Measurements from ENCODE around the gene PCDHGB2.
"Not testable (repeated sequence)": the region's sequence is repeated elsewhere in the genome, so short reads cannot be mapped to it uniquely, and the experiment has no call there.

PCDHGB2 gene

DNA sequence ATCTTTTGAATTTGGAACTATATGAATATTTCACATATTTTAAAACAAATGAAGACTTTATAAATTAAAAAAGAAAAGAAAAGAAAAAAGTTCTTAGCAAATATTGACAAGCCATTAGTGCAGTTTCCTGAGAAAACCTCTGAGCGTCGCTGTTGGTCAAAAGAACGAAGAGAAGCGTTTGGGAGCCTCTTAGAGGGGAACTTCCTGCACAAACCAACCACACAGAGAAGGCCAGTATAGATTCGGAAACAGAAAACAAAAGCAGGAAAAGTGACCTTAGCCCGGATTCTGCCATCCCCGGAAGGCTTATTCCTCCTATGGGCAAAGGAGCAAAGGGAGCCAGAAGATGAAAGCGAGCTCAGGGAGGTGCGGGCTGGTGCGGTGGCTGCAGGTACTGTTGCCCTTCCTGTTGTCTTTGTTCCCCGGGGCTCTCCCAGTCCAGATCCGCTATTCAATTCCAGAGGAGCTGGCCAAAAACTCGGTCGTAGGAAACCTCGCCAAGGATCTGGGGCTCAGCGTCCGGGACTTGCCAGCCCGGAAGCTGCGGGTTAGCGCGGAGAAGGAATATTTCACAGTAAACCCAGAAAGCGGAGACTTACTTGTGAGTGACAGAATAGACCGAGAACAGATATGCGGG is at the start of gene PCDHGB2:
TSS of gene PCDHGB2 (plus strand) at position 205 of the 637 bp plus-strand sequence. CDS start at position 347, 142 bp downstream.
- Mint-ChIP-seq H3K27me3 (peaks cover 93% of the 10 kb centered on the region), H3K27ac (no peak within 1 kb of the TSS), H3K36me3 (ENCODE audit: low read depth) (peaks cover 27% of the 10 kb centered on the region), H3K9me3 (peaks cover 59% of the 10 kb centered on the region), H3K4me3 (peak within 1 kb of the TSS; percentile 50), H3K4me1 (ENCODE audit: low read depth) (peaks cover 2% of the 10 kb centered on the region)
- no peak for DNase-seq

DNA sequence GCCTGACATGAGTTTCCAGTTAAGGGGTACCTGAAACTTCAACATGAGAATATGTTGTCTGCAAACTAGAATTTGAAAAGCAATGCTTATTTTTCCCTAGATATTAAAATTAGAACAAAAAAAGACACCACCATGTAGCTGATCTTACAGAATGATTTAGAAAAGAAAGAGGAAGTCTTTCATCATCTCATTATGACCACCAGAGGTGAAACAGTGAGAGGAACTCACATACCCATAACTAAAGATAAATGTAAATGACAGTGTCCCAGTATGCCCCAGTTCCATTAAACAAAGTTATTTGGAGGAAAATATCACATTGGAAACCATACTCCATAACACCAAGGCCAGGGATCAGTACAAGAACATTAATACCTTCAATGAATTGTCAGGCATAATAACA is 46.1 kb upstream of the PCDHGB2 start:
- Mint-ChIP-seq H3K9me3 (peaks cover 63% of the 10 kb centered on the region), H3K4me3 (no peak overlapping the region), H3K4me1 (ENCODE audit: low read depth) (peaks cover 9% of the 10 kb centered on the region), H3K27me3 (no peaks in the 10 kb centered on the region), H3K27ac (no peak overlapping the region), H3K36me3 (ENCODE audit: low read depth) (peaks cover 85% of the 10 kb centered on the region)
- no peak for DNase-seq

DNA sequence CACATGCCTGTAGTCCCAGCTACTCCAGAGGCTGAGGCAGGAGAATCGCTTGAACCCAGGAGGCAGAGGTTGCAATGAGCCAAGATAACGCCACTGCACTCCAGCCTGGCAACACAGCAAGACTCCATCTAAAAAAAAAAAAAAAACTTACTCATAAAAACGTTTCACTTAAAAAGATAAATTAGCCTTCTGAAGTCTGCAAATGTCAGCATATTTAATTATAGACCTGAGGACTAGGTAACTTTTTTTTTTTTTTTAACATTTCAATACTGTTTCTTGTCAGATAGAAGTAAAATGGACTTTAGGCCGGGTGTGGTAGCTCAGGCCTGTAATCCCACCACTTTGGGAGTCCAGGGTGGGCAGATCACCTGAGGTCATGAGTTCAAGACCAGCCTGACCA is 42.8 kb upstream of the PCDHGB2 start:
- peaks cover 68% of the 10 kb centered on the region for H3K9me3 Mint-ChIP-seq

DNA sequence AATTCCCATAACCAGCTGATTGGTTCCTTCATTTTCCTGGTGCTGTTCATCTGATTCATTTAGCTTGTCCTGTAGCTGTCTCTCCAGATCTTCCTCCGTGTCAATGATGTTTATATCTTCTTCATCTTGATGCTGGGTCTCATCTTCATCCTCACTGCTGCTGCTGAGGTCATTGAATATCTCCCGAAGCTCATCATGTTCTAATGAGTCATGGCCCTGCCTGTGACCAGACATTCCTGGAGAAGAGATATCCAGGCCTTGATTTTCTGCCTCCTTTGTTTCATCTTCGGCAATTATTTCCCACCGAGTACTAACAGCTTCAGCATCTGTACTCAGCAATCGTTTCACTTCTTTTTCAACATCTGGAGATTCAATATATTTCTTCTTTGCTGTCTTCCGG is 40.6 kb upstream of the PCDHGB2 start:
- no peak for DNase-seq
- H3K4me1 Mint-ChIP-seq (ENCODE audit: low read depth): peaks cover 33% of the 10 kb centered on the region

More for the DNA sequence above, 42.8 kb upstream of the PCDHGB2 start:
- not testable (repeated sequence) for DNase-seq, H3K27ac Mint-ChIP-seq, H3K27me3 Mint-ChIP-seq, H3K4me3 Mint-ChIP-seq
- Mint-ChIP-seq H3K4me1 (ENCODE audit: low read depth) (peaks cover 33% of the 10 kb centered on the region), H3K36me3 (ENCODE audit: low read depth) (peaks cover 99% of the 10 kb centered on the region)

DNA sequence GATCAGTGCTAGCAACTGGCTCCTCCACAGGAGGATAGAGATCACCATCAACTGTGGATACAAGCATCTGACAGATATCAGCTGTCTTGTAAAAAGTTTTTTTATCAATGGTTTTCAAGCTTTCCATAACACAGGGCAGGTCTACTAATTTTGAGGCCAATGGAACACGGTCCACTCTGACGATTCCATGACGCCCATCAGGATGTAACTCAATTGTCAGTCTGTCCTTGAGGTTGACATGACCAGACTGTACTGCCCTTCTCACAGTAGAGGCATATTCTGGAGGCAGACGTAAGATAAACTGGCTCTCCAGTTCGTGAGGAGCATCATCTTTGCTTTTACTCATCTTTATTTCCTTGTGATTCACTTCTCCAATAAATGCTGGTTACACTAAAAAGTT is 40.1 kb upstream of the PCDHGB2 start:
- H3K27me3 Mint-ChIP-seq: no peaks in the 10 kb centered on the region
- peaks cover 78% of the 10 kb centered on the region for H3K36me3 Mint-ChIP-seq (ENCODE audit: low read depth)
- H3K4me1 Mint-ChIP-seq (ENCODE audit: low read depth): peaks cover 33% of the 10 kb centered on the region
- no peak for DNase-seq
- peak overlapping the region; percentile 99 for H3K27ac Mint-ChIP-seq
- H3K9me3 Mint-ChIP-seq: peaks cover 63% of the 10 kb centered on the region
- peak overlapping the region; percentile 98 for H3K4me3 Mint-ChIP-seq

More for the DNA sequence above, 40.6 kb upstream of the PCDHGB2 start:
- H3K27me3 Mint-ChIP-seq: no peaks in the 10 kb centered on the region
- peaks cover 83% of the 10 kb centered on the region for H3K36me3 Mint-ChIP-seq (ENCODE audit: low read depth)
- H3K27ac Mint-ChIP-seq: peak overlapping the region; percentile 26
- peak overlapping the region; percentile 98 for H3K4me3 Mint-ChIP-seq
- H3K9me3 Mint-ChIP-seq: peaks cover 66% of the 10 kb centered on the region

DNA sequence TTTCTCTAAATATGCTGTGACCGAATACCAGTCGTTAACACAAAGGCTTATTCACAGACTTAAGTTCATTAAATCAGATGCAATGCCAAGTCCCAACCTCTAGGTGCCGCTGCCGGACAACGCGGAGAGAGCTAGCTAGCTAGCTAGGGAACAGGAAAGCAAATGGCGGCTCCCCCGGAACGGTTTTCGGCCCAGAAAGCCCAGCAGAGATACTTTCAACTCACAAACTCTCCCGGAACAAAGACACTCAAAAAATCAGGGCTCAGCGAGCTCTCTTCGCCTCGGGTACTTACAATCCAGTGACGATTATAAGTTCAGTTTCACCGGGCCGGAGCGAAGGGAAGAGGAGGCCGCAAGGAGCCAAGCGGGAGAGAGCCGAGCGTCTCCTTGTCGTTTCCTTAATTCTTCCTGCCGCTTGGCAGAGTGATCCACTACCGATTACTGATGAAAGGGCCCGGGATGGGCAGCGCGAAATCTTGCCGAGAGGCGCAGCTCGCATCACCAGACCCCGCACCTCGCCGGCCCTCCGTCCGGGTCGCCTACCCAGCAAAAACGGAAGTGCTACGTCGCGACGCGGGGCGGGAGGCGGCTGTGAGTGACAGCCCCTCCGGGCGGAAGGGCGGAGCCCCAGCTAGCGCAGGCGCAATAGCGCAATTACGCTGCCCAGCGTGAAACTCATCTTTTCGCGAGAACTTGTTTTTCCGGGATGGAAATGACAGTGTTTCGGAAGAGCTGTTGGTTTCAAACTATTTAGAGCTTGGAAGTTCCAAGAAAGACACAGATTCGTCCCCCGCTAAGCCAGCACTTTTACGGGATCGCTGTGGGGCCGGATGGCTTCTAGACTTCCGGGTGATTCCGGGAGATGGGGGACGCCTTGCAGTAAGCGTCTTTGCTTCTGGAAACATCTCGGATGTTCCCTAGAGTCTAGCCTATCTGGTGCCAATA is 39.3 kb upstream of the PCDHGB2 start, which contains the start of gene TAF7:
TSS of gene TAF7 (minus strand) at position 560 of the 945 bp plus-strand sequence. CDS start 740 bp downstream, outside the sequence.
- Mint-ChIP-seq H3K4me1 (ENCODE audit: low read depth) (peaks cover 31% of the 10 kb centered on the region), H3K27ac (peak within 1 kb of the TSS; percentile 99), H3K4me3 (peak within 1 kb of the TSS; percentile 98), H3K36me3 (ENCODE audit: low read depth) (peaks cover 70% of the 10 kb centered on the region), H3K27me3 (no peaks in the 10 kb centered on the region), H3K9me3 (peaks cover 55% of the 10 kb centered on the region)
- DNase-seq: peak; percentile 96

DNA sequence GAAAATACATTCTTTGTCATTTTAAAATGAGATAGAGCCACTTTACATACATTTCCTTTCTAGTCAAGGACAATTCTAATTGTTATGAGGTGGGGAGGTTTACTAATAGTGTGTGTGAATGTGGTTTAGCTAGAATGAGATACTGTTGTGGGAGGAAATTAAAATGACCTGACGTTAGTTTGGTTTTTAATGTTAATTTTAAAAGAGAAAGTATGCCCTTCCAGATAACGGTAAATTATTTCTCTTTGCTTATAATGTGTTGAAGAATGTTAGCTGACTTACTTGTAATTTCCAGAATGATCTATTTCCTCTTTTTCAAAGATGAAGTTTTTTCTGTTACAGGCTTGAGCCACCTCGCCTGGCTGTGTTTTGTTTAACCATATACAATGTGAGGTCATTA is 37.5 kb upstream of the PCDHGB2 start:
- no peak overlapping the region for H3K27ac Mint-ChIP-seq
- peaks cover 53% of the 10 kb centered on the region for H3K36me3 Mint-ChIP-seq (ENCODE audit: low read depth)
- H3K4me3 Mint-ChIP-seq: no peak overlapping the region
- peaks cover 35% of the 10 kb centered on the region for H3K4me1 Mint-ChIP-seq (ENCODE audit: low read depth)
- H3K9me3 Mint-ChIP-seq: peaks cover 53% of the 10 kb centered on the region
- DNase-seq: no peak
- peaks cover 11% of the 10 kb centered on the region for H3K27me3 Mint-ChIP-seq

DNA sequence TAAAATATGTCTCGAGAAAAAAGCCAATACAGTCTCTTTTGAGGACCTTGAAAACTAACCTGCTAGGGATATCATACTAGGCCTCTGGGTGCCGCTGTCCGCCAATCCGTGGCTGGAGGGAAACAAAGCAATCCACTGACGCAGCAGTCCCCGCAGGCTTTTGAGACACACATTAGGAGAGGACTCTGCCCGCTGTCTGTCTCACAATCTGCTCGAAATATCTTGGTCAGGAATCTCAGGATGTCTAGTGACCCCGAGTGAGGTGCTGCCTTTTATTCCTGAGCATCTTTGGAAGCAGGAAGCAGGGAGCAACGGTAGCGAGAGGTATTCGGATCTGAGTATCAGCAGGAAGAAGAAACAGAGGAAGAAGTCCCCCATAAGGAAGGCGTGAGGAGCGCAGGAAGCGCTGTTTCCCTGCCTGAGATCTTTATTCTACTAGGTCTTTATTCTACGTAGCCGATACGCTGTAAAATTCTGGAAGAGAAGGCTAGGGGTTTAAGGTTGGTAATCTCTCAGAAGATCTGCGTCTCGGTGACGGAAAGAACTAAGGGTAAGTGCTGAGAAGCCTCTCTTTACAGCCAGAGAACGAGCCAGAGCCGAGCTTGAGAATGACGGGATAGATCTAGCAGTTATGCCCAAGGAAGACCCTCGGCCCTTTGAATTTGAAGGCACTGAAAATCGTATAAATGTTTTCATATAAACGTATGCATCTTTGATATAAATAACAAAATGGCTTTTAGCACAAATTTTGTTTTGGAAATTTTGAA is 33.5 kb upstream of the PCDHGB2 start:
- Mint-ChIP-seq H3K36me3 (ENCODE audit: low read depth) (peaks cover 23% of the 10 kb centered on the region), H3K27me3 (peaks cover 48% of the 10 kb centered on the region), H3K27ac (peak overlapping the region; percentile 80), H3K9me3 (peaks cover 44% of the 10 kb centered on the region), H3K4me1 (ENCODE audit: low read depth) (peaks cover 8% of the 10 kb centered on the region), H3K4me3 (peak overlapping the region; percentile 84)
- peak; percentile 72 for DNase-seq

DNA sequence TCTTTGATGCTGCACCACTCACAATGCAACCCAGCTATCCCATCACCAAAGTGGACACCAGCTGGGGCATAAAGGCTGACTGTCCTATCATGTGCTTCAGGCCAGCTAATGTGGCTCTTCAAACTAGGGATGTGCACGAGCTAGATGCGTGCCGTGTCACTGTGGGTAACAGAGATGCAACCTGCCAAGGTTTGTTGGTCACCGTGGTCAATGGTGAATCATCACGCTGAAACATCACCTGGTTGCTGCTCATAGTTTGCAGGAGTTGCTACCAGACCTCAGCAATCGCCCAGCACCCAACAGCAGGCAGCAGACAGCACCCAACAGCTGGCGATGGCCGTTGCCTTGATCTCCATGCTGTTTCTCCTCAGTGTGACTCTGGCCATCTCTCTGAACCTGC is 31.6 kb upstream of the PCDHGB2 start:
- Mint-ChIP-seq H3K27ac (no peak overlapping the region), H3K9me3 (peaks cover 45% of the 10 kb centered on the region), H3K4me1 (ENCODE audit: low read depth) (peaks cover 6% of the 10 kb centered on the region), H3K36me3 (ENCODE audit: low read depth) (peaks cover 22% of the 10 kb centered on the region), H3K4me3 (no peak overlapping the region), H3K27me3 (peaks cover 65% of the 10 kb centered on the region)
- no peak for DNase-seq

DNA sequence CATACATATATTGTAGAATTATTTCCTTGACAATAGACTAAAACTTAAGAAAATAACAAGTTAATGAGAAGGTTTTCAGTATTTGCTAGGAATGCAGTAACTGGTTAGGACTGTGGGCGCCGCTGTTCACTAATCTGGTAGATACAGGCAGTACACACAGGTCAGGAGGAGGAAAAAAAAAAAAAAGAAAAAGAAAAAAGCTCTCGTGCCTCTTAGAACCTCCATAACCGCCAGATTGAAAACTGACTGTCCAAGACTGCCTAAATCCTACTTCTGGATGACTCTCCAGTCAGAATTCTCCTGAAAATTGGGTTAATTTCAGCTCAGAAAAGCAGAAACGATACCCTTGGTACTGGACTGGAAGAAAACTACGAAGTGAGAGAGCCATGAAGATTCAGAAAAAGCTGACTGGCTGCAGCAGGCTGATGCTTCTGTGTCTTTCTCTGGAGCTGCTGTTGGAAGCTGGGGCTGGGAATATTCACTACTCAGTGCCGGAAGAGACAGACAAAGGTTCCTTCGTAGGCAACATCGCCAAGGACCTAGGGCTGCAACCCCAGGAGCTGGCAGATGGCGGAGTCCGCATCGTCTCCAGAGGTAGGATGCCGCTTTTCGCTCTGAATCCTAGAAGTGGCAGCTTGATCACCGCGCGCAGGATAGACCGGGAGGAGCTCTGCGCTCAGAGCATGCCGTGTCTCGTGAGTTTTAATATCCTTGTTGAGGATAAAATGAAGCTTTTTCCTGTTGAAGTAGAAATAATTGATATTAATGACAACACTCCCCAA is 29.3 kb upstream of the PCDHGB2 start, which contains the start of gene PCDHGA1:
TSS of gene PCDHGA1 (plus strand) at position 216 of the 782 bp plus-strand sequence.
- Mint-ChIP-seq H3K27me3 (peaks cover 86% of the 10 kb centered on the region), H3K4me1 (ENCODE audit: low read depth) (peaks cover 6% of the 10 kb centered on the region), H3K36me3 (ENCODE audit: low read depth) (peaks cover 23% of the 10 kb centered on the region), H3K4me3 (peak within 1 kb of the TSS; percentile 12), H3K27ac (no peak within 1 kb of the TSS), H3K9me3 (peaks cover 52% of the 10 kb centered on the region)
- no peak for DNase-seq

DNA sequence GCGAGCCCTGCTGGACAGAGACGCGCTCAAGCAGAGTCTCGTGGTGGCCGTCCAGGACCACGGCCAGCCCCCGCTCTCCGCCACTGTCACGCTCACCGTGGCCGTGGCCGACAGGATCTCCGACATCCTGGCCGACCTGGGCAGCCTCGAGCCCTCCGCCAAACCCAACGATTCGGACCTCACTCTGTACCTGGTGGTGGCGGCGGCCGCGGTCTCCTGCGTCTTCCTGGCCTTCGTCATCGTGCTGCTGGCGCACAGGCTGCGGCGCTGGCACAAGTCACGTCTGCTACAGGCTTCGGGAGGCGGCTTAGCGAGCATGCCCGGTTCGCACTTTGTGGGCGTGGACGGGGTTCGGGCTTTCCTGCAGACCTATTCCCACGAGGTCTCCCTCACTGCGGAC is 27.2 kb upstream of the PCDHGB2 start:
- H3K4me3 Mint-ChIP-seq; H3K27ac Mint-ChIP-seq; H3K4me1 Mint-ChIP-seq (ENCODE audit: low read depth); DNase-seq: not testable (repeated sequence)
- peaks cover 92% of the 10 kb centered on the region for H3K27me3 Mint-ChIP-seq
- H3K36me3 Mint-ChIP-seq (ENCODE audit: low read depth): peaks cover 23% of the 10 kb centered on the region
- peaks cover 62% of the 10 kb centered on the region for H3K9me3 Mint-ChIP-seq

DNA sequence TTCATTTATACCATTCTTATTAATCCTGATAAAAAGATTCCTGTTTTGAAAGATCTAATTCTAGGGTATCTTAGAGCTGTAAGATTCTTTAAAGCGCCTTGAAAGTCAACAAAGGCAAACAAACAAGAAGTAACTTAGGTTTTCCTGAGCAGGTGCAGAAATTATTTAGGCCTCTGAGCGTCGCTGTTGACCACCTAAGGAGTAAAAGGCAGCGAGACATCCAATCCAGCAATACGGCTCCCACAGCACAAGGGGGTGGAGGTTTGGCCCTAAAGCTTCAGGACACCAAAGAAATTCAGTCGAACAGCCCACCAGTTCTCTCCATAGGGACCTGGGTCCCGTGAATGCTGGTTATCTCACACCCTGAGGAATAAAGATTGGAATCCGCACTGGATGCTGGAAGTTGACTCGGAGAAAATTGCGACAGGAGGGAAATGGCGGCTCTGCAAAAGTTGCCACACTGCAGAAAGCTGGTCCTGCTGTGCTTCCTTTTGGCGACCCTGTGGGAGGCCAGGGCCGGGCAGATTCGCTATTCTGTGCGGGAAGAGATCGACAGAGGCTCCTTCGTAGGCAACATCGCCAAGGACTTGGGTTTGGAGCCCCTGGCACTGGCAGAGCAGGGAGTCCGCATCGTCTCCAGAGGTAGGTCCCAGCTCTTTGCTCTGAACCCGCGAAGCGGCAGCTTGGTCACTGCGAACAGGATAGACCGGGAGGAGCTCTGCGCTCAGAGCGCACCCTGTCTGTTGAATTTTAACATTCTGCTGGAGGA is 21.1 kb upstream of the PCDHGB2 start, which contains the start of gene PCDHGA2:
TSS of gene PCDHGA2 (plus strand) at position 223 of the 769 bp plus-strand sequence.
- peaks cover 4% of the 10 kb centered on the region for H3K4me1 Mint-ChIP-seq (ENCODE audit: low read depth)
- H3K4me3 Mint-ChIP-seq: no peak within 1 kb of the TSS
- H3K27ac Mint-ChIP-seq: no peak within 1 kb of the TSS
- no peak for DNase-seq
- peaks cover 94% of the 10 kb centered on the region for H3K27me3 Mint-ChIP-seq
- H3K36me3 Mint-ChIP-seq (ENCODE audit: low read depth): peaks cover 17% of the 10 kb centered on the region
- peaks cover 74% of the 10 kb centered on the region for H3K9me3 Mint-ChIP-seq

All from activated T-cell treated with anti-CD3 and anti-CD28 coated beads, Interleukin-2, amount 50 U/mL, for 24 hours (primary cell).